PC-9 (cell line): Measurements from ENCODE around the gene GUCA1A. TPM values are rescaled to one million over a fixed set of nuclear protein-coding genes. Genes with fewer than 3 reads are reported as not detected.
A peak's percentile ranks its signal among the peaks of the same experiment; 100 is the strongest.
"Not testable (repeated sequence)": the region's sequence is repeated elsewhere in the genome, so short reads cannot be mapped to it uniquely, and the experiment has no call there.

Source experiments
- BruUV-seq: library from RNA; stranded (reverse); fragments of 400-500 nt; replicated peaks from 2 replicates; lab custom pipeline; 2021; lab: Mats Ljungman, UMichigan
- CTCF ChIA-PET: fragments of 300-600 bp; sonication (Branson Sonifier 250); formaldehyde crosslinking; loops from one replicate; lab custom pipeline; 2022; ENCODE audit warnings: antibody characterized with exemption; lab: Charles Lee
- POLR2A ChIA-PET: fragments of 300-600 bp; sonication (Branson Sonifier 250); formaldehyde crosslinking; loops from one replicate; lab custom pipeline; 2022; ENCODE audit warnings: antibody characterized with exemption; ENCODE audit not compliant: unreplicated experiment; lab: Charles Lee
- DNase-seq, 2 experiments: peaks; one replicate each; pipeline versions ENCODE4 v3.0.0 to v3.0.0-alpha.2; 2015 to 2022; ENCODE audit warnings: mixed read lengths in 1 of 2
- H2AFZ ChIP-seq: fragments of 200-600 bp; sonication (generic); 2 replicates; pipeline ENCODE4 v1.8.1; 2017; ENCODE audit warnings: antibody characterized with exemption
- H3F3A ChIP-seq: fragments of 200-600 bp; sonication (generic); 2 replicates; pipeline ENCODE4 v1.8.1; 2017; ENCODE audit warnings: antibody characterized with exemption, mild to moderate bottlenecking, low read depth; ENCODE audit not compliant: insufficient read depth
- H3K27ac ChIP-seq: fragments of 200-600 bp; sonication (generic); 2 replicates; pipeline ENCODE4 v1.6.1; 2016; ENCODE audit warnings: mixed run types
- H3K27me3 ChIP-seq: fragments of 200-600 bp; sonication (generic); 2 replicates; pipeline ENCODE4 v1.6.1; 2016; ENCODE audit warnings: low read depth, mixed run types; ENCODE audit not compliant: insufficient read depth
- H3K36me3 ChIP-seq: fragments of 200-600 bp; sonication (generic); 2 replicates; pipeline ENCODE4 v1.6.1; 2016; ENCODE audit warnings: low read depth, mixed run types
- H3K4me1 ChIP-seq: fragments of 200-600 bp; sonication (generic); replicated peaks from 2 replicates; pipeline ENCODE4 v1.6.1; 2016; ENCODE audit warnings: mixed run types; ENCODE audit not compliant: insufficient read depth
- H3K4me2 ChIP-seq: fragments of 200-600 bp; sonication (generic); 2 replicates; pipeline ENCODE4 v1.6.1; 2017; ENCODE audit warnings: mixed run types
- H3K4me3 ChIP-seq: fragments of 200-600 bp; sonication (generic); 2 replicates; pipeline ENCODE4 v1.6.1; 2016; ENCODE audit warnings: mixed run types
- H3K79me2 ChIP-seq: fragments of 200-600 bp; sonication (generic); 2 replicates; pipeline ENCODE4 v1.6.1; 2017; ENCODE audit warnings: low read depth, mixed run types
- H3K9me2 ChIP-seq: fragments of 200-600 bp; sonication (generic); 2 replicates; pipeline ENCODE4 v1.8.1; 2017; ENCODE audit warnings: mild to moderate bottlenecking; ENCODE audit not compliant: insufficient read depth
- H3K9me3 ChIP-seq: fragments of 200-600 bp; sonication (generic); 2 replicates; pipeline ENCODE4 v1.8.1; 2016; ENCODE audit warnings: low read depth; ENCODE audit not compliant: insufficient read depth
- H4K20me1 ChIP-seq: fragments of 200-600 bp; sonication (generic); 2 replicates; pipeline ENCODE4 v1.8.1; 2017; ENCODE audit not compliant: insufficient read depth
- EZH2 ChIP-seq: fragments of 200-600 bp; sonication (generic); IDR thresholded peaks from 2 replicates; pipeline ENCODE4 v1.8.0; 2017; ENCODE audit warnings: antibody characterized with exemption, low read depth
- intact Hi-C: fragments of 100-400 bp; cut with micrococcal nuclease; formaldehyde crosslinking; loops from one replicate; pipeline ENCODE4 v1.10.0; 2022; ENCODE audit not compliant: unreplicated experiment
- total RNA-seq: library from RNA; stranded (reverse); gene quantifications from 2 replicates; pipeline ENCODE4 v1.2.3, GENCODE V29; 2021
- TF ChIP-seq, protein P1 (sequence below): fragments of 200-600 bp; sonication (generic); conservative IDR thresholded peaks from 2 replicates; pipeline ENCODE4 v1.6.1; 2017; ENCODE audit warnings: mixed run types, antibody characterized with exemption, mild to moderate bottlenecking, moderate library complexity

Gene GUCA1A
- total RNA-seq, 1 experiment from 2014 or later = not detected

DNA sequence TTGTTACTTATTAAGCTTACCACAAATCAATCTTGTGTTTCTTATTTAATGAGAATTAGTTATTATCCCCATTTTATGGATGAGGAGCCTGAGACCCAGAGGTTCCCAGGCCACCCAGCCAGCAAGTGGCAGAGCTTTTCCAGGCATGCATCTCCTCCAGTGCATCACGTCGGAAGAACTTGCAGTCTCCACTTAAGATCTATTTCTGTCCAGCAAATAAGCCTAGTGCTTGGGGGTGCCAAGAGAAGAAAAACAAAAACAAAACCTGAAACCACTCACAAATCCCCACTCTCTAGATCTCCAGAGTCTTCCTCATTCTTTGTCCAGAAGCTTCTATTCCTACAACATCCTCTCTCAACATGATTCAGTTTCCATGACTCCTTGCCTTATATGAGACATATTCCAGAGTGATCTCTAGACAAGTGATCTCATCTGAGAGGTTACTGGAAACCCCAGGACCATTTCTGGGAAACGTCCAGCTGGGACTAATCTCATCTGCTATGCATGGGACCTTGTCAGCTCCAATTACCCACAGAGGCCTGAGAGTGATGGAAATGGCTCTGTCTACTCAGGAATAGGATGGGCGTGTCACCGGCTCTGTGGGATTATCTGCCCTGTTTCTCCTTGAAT, 17.5 kb downstream of the GUCA1A start:
- no peak overlapping the region for H3K4me2 ChIP-seq
- H3K27ac ChIP-seq = no peak overlapping the region
- H3F3A ChIP-seq = no peaks in the 10 kb centered on the region; the same call in 1 of the 2 replicates
- ChIA-PET POLR2A (no interaction called here), CTCF (interaction anchor here (0.6 kb wide), 1 partner anchor 923 kb away, joined by 3 read pairs; no protein-coding TSS in a partner anchor)
- no peak overlapping the region for H2AFZ ChIP-seq
- TF ChIP-seq EZH2 = no peak
- TF ChIP-seq, protein P1, sequence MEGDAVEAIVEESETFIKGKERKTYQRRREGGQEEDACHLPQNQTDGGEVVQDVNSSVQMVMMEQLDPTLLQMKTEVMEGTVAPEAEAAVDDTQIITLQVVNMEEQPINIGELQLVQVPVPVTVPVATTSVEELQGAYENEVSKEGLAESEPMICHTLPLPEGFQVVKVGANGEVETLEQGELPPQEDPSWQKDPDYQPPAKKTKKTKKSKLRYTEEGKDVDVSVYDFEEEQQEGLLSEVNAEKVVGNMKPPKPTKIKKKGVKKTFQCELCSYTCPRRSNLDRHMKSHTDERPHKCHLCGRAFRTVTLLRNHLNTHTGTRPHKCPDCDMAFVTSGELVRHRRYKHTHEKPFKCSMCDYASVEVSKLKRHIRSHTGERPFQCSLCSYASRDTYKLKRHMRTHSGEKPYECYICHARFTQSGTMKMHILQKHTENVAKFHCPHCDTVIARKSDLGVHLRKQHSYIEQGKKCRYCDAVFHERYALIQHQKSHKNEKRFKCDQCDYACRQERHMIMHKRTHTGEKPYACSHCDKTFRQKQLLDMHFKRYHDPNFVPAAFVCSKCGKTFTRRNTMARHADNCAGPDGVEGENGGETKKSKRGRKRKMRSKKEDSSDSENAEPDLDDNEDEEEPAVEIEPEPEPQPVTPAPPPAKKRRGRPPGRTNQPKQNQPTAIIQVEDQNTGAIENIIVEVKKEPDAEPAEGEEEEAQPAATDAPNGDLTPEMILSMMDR = no peak
- no peaks in the 10 kb centered on the region for H3K79me2 ChIP-seq
- H3K9me2 ChIP-seq = no peaks in the 10 kb centered on the region
- H3K4me1 ChIP-seq = peaks cover 13% of the 10 kb centered on the region; the same call in 1 of the 2 replicates
- BruUV-seq = no TSS peak
- H3K4me3 ChIP-seq = no peak overlapping the region
- no peaks in the 10 kb centered on the region for H3K9me3 ChIP-seq
- H3K36me3 ChIP-seq = no peaks in the 10 kb centered on the region
- intact Hi-C loops = no loop called here
- no peaks in the 10 kb centered on the region for H4K20me1 ChIP-seq
- no peaks in the 10 kb centered on the region for H3K27me3 ChIP-seq
- DNase-seq = no peak

DNA sequence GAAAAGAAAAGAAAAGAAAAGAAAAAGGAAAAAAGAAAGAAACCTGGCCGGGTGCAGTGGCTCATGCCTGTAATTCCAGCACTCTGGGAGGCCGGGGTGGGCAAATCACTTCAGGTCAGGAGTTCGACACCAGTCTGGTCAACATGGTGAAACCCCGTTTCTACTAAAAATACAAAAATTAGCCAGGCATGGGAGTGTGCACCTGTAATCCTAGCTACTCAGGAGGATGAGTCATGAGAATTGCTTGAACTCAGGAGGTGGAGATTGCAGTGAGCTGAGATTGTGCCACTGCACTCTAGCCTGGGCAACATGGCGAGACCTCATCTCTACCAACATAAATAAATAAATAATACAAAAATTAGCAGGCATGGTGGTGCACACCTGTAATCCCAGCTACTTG, 19.2 kb downstream of the GUCA1A start:
- H3K4me3 ChIP-seq, H3K9me2 ChIP-seq, H3F3A ChIP-seq, intact Hi-C loops, H3K27ac ChIP-seq, H2AFZ ChIP-seq, H4K20me1 ChIP-seq, H3K79me2 ChIP-seq, H3K9me3 ChIP-seq, H3K36me3 ChIP-seq, H3K27me3 ChIP-seq, BruUV-seq, H3K4me2 ChIP-seq: not testable (repeated sequence)
- H3K4me1 ChIP-seq = peaks cover 13% of the 10 kb centered on the region; the same call in 1 of the 2 replicates
- ChIA-PET POLR2A (interaction anchor here (0.6 to 0.8 kb wide), 5 partner anchors 9 to 146 kb away, joined by 3 to 10 read pairs (median 4); partner anchors contain the start of gene TAF8), CTCF (interaction anchor here (0.6 to 0.7 kb wide), 2 partner anchors 38 to 148 kb away, joined by 3 to 16 read pairs; no protein-coding TSS in a partner anchor)
- DNase-seq = peak in 1 of 2 experiments; percentile 59

DNA sequence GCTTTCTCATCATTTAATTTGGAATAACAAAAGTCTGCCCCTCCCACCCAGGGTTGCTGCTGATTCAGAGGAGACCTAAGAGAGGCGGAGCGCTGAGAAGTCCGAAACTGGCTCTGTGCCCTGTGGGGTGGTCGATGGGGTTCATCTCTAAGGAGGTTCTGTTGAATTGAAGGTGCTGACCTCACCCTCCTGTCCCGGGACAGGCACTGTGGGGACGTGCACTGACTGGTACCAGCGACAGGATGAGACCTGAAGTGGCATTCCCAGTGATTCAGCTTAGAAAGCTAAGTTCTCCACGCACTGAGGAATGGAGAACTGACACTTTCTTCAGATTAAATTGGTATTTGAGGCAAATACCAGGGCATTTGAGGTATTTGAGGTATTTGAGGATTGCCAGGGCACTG, 20.3 kb downstream of the GUCA1A start:
- Histone ChIP-seq H3K9me3 (no peaks in the 10 kb centered on the region), H3K4me2 (0 out of 2 replicates have a peak overlapping the region, but pooled peaks have one; percentile 13), H3K79me2 (no peaks in the 10 kb centered on the region), H3K27ac (no peak overlapping the region), H2AFZ (no peak overlapping the region), H3K4me3 (no peak overlapping the region), H3K36me3 (no peaks in the 10 kb centered on the region), H4K20me1 (no peaks in the 10 kb centered on the region), H3K9me2 (no peaks in the 10 kb centered on the region), H3K27me3 (no peaks in the 10 kb centered on the region), H3F3A (no peaks in the 10 kb centered on the region; the same call in 1 of the 2 replicates), H3K4me1 (peaks cover 13% of the 10 kb centered on the region; the same call in 1 of the 2 replicates)
- TF ChIP-seq EZH2 = no peak
- TF ChIP-seq, protein P1 = no peak
- peak in 1 of 2 experiments; percentile 31 for DNase-seq
- BruUV-seq = no TSS peak
- intact Hi-C loops = no loop called here
- POLR2A ChIA-PET = interaction anchor here (0.6 to 0.7 kb wide), 3 partner anchors 259 to 407 kb away, joined by 3 to 6 read pairs (median 5); no protein-coding TSS in a partner anchor
- CTCF ChIA-PET = no interaction called here
